Neural progenitor cell (in vitro differentiated cells): ENCODE data around the gene PRRC2B. TPM values are rescaled to one million over a fixed set of nuclear protein-coding genes. Genes with fewer than 3 reads are reported as not detected.

Experiments
- DNase-seq: peaks from one replicate; pipeline ENCODE4 v3.0.0-alpha.2; 2016; ENCODE audit warnings: low spot score
- H2AFZ ChIP-seq: fragments of 200-600 bp; sonication (generic); replicated peaks from 2 replicates; pipeline ENCODE4 v1.6.1; 2016; ENCODE audit warnings: antibody characterized with exemption
- H3F3A ChIP-seq: fragments of 200-600 bp; sonication (generic); 2 replicates; pipeline ENCODE4 v1.6.1; 2016; ENCODE audit warnings: antibody characterized with exemption, low read depth
- H3K27ac ChIP-seq: fragments of 200-600 bp; sonication (generic); 2 replicates; pipeline ENCODE4 v1.5.1; 2016; ENCODE audit warnings: mild to moderate bottlenecking
- H3K27me3 ChIP-seq: fragments of 200-600 bp; sonication (generic); 2 replicates; pipeline ENCODE4 v1.6.1; 2016; ENCODE audit warnings: mild to moderate bottlenecking, moderate library complexity
- H3K36me3 ChIP-seq: fragments of 200-600 bp; sonication (generic); 2 replicates; pipeline ENCODE4 v1.5.1; 2016
- H3K4me1 ChIP-seq: fragments of 200-600 bp; sonication (generic); 2 replicates; pipeline ENCODE4 v1.6.1; 2016; ENCODE audit warnings: mixed run types
- H3K4me2 ChIP-seq: fragments of 200-600 bp; sonication (generic); 2 replicates; pipeline ENCODE4 v1.6.1; 2016
- H3K4me3 ChIP-seq: fragments of 200-600 bp; sonication (generic); 2 replicates; pipeline ENCODE4 v1.5.1; 2016
- H3K79me2 ChIP-seq: fragments of 200-600 bp; sonication (generic); 2 replicates; pipeline ENCODE4 v1.6.1; 2016; ENCODE audit warnings: low read depth
- H3K9ac ChIP-seq: fragments of 200-600 bp; sonication (generic); 2 replicates; pipeline ENCODE4 v1.6.1; 2016
- H3K9me3 ChIP-seq: fragments of 200-600 bp; sonication (generic); 2 replicates; pipeline ENCODE4 v1.5.1; 2016; ENCODE audit warnings: low read depth
- H4K20me1 ChIP-seq: fragments of 200-600 bp; sonication (generic); 2 replicates; pipeline ENCODE4 v1.6.1; 2016; ENCODE audit warnings: low read depth
- H3K27ac Mint-ChIP-seq: 3 replicates; pipeline ENCODE4 v1.8.0; 2021; ENCODE audit warnings: mixed read lengths
- H3K27me3 Mint-ChIP-seq: 2 replicates; pipeline ENCODE4 v1.8.0; 2022; ENCODE audit warnings: low read depth, mild to moderate bottlenecking, inconsistent platforms, moderate library complexity, mixed read lengths; ENCODE audit not compliant: insufficient read depth
- H3K36me3 Mint-ChIP-seq: 3 replicates; pipeline ENCODE4 v1.8.0; 2021; ENCODE audit warnings: mixed read lengths
- H3K4me1 Mint-ChIP-seq: 3 replicates; pipeline ENCODE4 v1.8.0; 2021; ENCODE audit warnings: mixed read lengths
- H3K4me3 Mint-ChIP-seq: 3 replicates; pipeline ENCODE4 v1.8.0; 2021; ENCODE audit warnings: mild to moderate bottlenecking, moderate library complexity, mixed read lengths
- H3K9me3 Mint-ChIP-seq: 3 replicates; pipeline ENCODE4 v1.8.0; 2020; ENCODE audit warnings: mixed read lengths
- EZH2 ChIP-seq: fragments of 200-600 bp; sonication (generic); IDR thresholded peaks from 2 replicates; pipeline ENCODE4 v1.6.1; 2017; ENCODE audit warnings: antibody characterized with exemption, mild to moderate bottlenecking, moderate library complexity
- EZH2phosphoT487 ChIP-seq: fragments of 200-600 bp; sonication (generic); IDR thresholded peaks from 2 replicates; pipeline ENCODE4 v1.6.1; 2017; ENCODE audit warnings: antibody characterized with exemption
- total RNA-seq: library from RNA; depleted of rRNA; stranded (reverse); fragments of >200 nt; gene quantifications from 2 replicates; pipeline ENCODE4 v1.2.3, GENCODE V29; 2015; ENCODE audit warnings: low replicate concordance
- TF ChIP-seq, protein P1 (sequence below): fragments of 200-600 bp; sonication (generic); IDR thresholded peaks from 2 replicates; pipeline ENCODE4 v1.5.1; 2017; ENCODE audit warnings: antibody characterized with exemption, mild to moderate bottlenecking

PRRC2B gene
- total RNA-seq, 1 donor from 2014 or later = 139 TPM

DNA sequence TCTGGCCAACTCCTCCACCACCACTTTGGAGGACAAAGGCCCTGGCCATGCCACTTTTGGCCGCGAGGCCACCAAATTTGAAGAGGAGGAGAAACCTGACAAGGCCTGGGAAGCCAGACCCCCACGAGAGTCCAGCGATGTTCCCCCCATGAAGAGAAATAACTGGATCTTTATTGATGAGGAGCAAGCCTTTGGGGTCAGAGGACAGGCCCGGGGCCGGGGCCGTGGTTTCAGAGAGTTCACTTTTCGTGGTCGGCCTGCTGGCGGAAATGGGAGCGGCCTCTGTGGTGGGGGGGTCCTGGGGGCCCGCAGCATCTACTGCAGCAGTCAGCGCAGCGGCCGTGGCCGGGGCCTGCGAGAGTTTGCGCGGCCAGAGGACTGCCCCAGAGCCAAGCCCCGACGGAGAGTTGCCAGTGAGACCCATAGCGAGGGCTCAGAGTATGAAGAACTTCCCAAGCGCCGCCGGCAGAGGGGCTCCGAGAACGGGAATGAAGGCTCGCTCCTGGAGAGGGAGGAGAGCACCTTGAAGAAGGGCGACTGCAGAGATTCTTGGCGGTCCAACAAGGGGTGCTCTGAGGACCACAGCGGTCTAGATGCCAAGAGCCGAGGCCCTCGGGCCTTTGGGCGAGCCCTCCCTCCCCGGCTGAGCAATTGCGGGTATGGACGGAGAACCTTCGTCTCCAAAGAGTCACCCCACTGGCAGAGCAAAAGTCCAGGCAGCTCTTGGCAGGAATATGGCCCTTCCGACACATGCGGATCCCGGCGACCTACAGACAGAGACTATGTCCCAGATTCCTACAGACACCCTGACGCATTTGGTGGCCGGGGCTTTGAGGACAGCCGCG lies 81.4 kb downstream of the PRRC2B start:
- H3K4me2 ChIP-seq = no peak overlapping the region
- TF ChIP-seq EZH2phosphoT487 (no peak), EZH2 (no peak)
- TF ChIP-seq, protein P1, sequence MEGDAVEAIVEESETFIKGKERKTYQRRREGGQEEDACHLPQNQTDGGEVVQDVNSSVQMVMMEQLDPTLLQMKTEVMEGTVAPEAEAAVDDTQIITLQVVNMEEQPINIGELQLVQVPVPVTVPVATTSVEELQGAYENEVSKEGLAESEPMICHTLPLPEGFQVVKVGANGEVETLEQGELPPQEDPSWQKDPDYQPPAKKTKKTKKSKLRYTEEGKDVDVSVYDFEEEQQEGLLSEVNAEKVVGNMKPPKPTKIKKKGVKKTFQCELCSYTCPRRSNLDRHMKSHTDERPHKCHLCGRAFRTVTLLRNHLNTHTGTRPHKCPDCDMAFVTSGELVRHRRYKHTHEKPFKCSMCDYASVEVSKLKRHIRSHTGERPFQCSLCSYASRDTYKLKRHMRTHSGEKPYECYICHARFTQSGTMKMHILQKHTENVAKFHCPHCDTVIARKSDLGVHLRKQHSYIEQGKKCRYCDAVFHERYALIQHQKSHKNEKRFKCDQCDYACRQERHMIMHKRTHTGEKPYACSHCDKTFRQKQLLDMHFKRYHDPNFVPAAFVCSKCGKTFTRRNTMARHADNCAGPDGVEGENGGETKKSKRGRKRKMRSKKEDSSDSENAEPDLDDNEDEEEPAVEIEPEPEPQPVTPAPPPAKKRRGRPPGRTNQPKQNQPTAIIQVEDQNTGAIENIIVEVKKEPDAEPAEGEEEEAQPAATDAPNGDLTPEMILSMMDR = no peak
- Mint-ChIP-seq H3K27ac (no peak overlapping the region), H3K9me3 (no peaks in the 10 kb centered on the region), H3K4me1 (no peaks in the 10 kb centered on the region), H3K27me3 (peaks cover 8% of the 10 kb centered on the region), H3K36me3 (peaks cover 44% of the 10 kb centered on the region), H3K4me3 (no peak overlapping the region)
- H3K27me3 ChIP-seq = no peaks in the 10 kb centered on the region
- H3K9ac ChIP-seq = no peak overlapping the region
- peaks cover 30% of the 10 kb centered on the region for H3K36me3 ChIP-seq
- no peak overlapping the region for H3K27ac ChIP-seq
- no peaks in the 10 kb centered on the region for H3K9me3 ChIP-seq
- no peak overlapping the region for H3K4me3 ChIP-seq
- peaks cover 99% of the 10 kb centered on the region for H4K20me1 ChIP-seq
- DNase-seq = no peak
- H3K4me1 ChIP-seq = no peaks in the 10 kb centered on the region
- peaks cover 33% of the 10 kb centered on the region for H3F3A ChIP-seq
- no peak overlapping the region for H2AFZ ChIP-seq
- H3K79me2 ChIP-seq = peaks cover 64% of the 10 kb centered on the region

DNA sequence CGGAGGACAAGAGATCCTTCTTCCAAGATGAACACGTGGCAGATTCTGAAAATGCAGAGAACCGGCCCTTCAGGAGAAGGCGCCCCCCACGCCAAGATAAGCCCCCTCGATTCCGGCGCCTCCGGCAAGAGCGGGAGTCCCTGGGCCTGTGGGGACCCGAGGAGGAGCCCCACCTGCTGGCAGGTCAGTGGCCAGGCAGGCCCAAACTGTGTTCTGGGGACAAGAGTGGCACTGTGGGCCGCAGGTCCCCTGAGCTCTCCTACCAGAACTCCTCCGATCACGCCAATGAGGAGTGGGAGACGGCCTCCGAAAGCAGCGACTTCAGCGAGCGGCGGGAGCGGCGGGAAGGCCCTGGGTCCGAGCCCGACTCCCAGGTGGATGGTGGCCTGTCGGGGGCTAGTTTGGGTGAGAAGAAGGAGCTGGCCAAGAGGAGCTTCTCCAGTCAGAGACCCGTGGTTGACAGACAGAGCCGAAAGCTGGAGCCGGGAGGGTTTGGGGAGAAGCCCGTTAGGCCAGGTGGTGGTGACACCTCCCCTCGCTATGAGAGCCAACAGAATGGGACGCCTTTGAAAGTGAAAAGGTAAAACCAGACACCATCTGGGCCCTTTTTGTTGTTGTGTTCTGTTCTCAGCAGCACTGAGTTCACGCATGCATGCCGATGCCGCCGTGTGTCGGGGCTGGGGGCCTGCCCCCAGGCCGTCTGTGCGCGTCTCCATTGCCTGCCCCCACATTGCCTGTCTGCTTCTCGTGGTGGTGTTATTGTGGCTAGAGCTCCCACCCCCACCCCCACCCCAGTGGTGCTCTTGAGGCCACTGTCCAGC lies 82.3 kb downstream of the PRRC2B start:
- Histone ChIP-seq H3K4me3 (no peak overlapping the region), H3K9ac (no peak overlapping the region), H3K27me3 (no peaks in the 10 kb centered on the region), H3K79me2 (peaks cover 61% of the 10 kb centered on the region), H3F3A (peaks cover 33% of the 10 kb centered on the region), H2AFZ (no peak overlapping the region), H3K36me3 (peaks cover 30% of the 10 kb centered on the region), H3K9me3 (no peaks in the 10 kb centered on the region), H3K4me1 (no peaks in the 10 kb centered on the region), H3K4me2 (no peak overlapping the region), H3K27ac (peak overlapping the region; percentile 63), H4K20me1 (peaks cover 97% of the 10 kb centered on the region)
- peaks cover 8% of the 10 kb centered on the region for H3K27me3 Mint-ChIP-seq
- H3K9me3 Mint-ChIP-seq = no peaks in the 10 kb centered on the region
- H3K36me3 Mint-ChIP-seq = peaks cover 39% of the 10 kb centered on the region
- no peak overlapping the region for H3K4me3 Mint-ChIP-seq
- DNase-seq = peak; percentile 25
- H3K27ac Mint-ChIP-seq = no peak overlapping the region
- TF ChIP-seq, protein P1 = peak; percentile 46
- TF ChIP-seq EZH2 = no peak
- no peaks in the 10 kb centered on the region for H3K4me1 Mint-ChIP-seq

DNA sequence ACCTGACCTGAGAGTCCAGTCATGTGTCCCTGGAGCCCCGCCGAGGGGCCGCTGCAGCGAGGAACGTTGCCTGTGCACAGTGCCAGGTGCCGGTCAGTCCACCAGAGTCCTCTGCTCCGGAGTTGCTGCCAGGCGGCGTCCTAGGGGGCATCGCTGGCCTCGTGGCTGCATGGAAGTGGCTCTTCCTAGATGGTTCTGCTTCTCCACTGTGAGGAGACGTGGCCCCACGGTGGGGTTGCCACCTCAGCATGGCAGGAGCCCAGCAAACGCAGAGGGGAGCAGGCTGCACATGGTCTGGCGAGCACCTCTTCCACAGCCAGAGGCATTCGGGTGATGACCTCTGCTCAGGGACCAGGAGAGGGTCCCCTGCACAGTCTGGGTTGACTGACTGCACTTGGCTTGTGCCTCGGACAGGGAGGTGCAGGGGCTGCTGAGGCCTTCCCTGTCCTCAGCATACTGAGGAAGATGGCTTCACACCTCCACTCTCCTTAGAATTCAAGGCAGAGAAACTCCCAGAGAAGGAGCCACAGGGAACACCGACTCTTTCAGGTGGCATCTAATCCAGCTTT lies 83.0 kb downstream of the PRRC2B start:
- Mint-ChIP-seq H3K36me3 (peaks cover 41% of the 10 kb centered on the region), H3K9me3 (no peaks in the 10 kb centered on the region), H3K4me3 (no peak overlapping the region), H3K27me3 (peaks cover 8% of the 10 kb centered on the region), H3K4me1 (no peaks in the 10 kb centered on the region), H3K27ac (no peak overlapping the region)
- TF ChIP-seq EZH2phosphoT487 (no peak), EZH2 (no peak)
- TF ChIP-seq, protein P1 = no peak
- H4K20me1 ChIP-seq = peaks cover 90% of the 10 kb centered on the region
- no peak overlapping the region for H3K4me2 ChIP-seq
- peaks cover 61% of the 10 kb centered on the region for H3K79me2 ChIP-seq
- H3K9me3 ChIP-seq = no peaks in the 10 kb centered on the region
- no peak overlapping the region for H3K4me3 ChIP-seq
- H3F3A ChIP-seq = peaks cover 33% of the 10 kb centered on the region
- peak overlapping the region; percentile 53 for H3K27ac ChIP-seq
- H3K4me1 ChIP-seq = no peaks in the 10 kb centered on the region
- no peak for DNase-seq
- no peaks in the 10 kb centered on the region for H3K27me3 ChIP-seq
- H2AFZ ChIP-seq = no peak overlapping the region
- no peak overlapping the region for H3K9ac ChIP-seq
- peaks cover 28% of the 10 kb centered on the region for H3K36me3 ChIP-seq
